Renal pelvis (tissue), 4 donors: ENCODE results near the gene CCNB3. TPM values are rescaled to one million over a fixed set of nuclear protein-coding genes. Genes with fewer than 3 reads are reported as not detected.

Source experiments
- DNase-seq: peaks from one replicate; pipeline ENCODE4 v3.0.0-alpha.2; 2013
- polyA plus RNA-seq, 3 donors: library from polyadenylated mRNA; unstranded; fragments of 120-200 nt; gene quantifications; one replicate each; pipeline ENCODE4 v1.2.1, GENCODE V29; 2013; ENCODE audit not compliant: insufficient read length in 3 of 3

CCNB3 gene
- polyA plus RNA-seq, 3 donors, result 1.2 to 2.2 (median 1.7) TPM

DNA sequence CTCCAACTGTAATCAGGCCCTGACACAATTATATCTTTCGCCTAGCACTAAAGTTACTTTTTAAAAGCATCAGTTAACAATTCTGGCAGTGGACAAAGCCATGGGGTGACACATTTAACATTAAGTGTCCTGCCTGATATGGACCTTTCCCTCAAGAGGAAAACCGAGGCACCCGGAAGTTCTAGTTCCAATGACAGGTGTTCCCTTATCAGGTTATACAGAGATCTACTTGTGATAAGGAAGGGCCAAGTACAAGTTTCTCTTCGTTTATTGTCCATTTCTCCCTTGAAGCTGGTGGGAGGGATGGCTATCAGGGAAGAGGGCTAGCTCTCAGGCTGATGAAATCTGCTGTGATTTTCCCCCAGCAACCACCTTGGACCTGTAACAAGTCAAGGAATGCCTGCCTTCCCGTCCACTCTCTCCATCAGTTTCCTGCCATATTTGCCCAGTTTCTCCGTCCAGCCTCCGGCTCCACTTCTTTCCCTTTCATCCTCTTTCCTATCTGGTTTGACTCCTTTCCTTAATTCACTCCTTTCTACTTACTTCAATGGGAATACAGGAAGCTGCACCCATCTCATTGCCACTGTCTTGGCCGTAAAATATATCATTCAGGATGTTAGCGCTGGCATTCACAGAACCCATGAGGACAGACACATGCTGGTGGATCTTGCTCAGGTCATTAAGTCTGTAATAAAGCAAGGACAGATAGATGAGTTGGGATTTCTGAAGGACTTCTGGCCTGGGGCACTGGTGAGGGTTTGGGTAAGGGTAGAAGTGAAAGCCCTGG is 171.1 kb downstream of the CCNB3 start:
- no peak for DNase-seq

DNA sequence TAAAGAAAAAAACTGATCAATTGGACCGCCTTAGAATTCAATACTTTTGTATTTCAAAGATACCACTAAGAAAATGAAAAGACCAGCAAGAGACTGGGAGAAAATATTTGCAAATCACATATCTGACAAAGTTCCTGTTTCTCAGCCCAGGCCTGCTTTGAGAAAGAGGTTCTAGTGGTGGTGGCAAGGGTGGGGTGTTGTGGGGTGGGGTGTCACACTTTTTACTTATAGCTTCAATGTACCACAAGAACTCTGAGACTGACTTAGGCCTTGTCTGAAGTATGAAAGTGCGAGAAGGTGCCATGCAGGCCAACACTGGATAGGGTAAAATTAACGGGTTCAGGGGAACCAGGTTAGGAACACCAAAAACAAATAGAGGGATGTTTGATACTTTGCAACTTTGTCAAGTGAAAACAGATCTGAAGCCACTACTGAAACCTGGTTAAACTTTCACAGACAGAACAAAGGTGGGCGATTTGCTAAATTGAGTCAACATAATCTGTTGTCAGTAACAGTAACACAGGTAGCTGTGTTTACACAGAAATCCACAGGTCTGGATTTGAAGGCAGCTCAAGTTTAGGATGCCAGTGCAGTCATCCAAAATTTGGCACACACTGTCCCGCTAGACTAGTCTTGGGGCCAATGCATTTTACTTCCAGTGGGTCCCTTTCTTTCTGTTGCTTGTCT is 177.3 kb downstream of the CCNB3 start:
- no peak for DNase-seq

DNA sequence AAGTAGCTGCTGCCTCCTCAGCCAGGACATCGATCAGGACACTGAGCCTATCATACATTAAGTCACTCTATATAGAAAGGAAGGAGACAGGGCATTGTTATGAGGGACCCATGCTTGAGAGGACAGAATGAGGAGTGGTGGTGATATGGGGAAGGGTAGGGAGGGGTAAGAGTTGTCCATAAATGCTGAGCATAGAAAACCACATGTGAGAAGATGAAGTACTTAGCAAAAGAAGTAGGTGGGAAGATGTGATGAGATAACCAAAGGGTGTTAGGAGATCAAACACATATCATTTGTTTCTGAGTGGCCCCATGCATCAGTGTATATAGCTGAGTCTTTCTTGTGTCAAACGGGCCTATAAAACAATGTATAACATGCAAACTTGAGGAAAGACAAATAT is 182.0 kb downstream of the CCNB3 start:
- DNase-seq, result no peak

DNA sequence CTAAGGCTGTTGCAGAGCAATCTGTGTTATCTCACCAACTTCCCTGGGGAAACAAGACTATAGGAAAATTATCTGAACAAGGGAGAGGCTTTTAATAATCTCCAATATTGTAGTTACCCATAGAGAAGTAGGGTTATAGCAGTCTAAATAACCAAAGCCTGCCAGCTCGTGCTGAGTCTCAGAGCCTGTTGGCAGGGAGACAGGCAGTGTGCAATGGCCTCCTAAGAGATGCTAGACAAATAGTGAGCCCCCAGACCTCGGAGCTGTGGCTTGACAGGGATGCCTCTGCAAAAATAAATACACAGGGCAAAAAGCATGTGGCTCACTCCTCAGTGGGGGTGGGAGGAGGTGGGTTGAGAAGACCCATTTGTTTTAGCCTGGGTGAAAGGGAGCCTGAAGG is 189.3 kb downstream of the CCNB3 start:
- no peak for DNase-seq

Other genes starting within 250 kb of the CCNB3 start
- gene AKAP4, start 3.8 kb upstream of the CCNB3 start, polyA plus RNA-seq, result under 1 TPM; 0.06 to 0.21 (median 0.09) TPM